Retinal pigment epithelial cell (primary cell): ENCODE measurements around the gene PSMC3IP.
"Not testable (repeated sequence)": the region's sequence is repeated elsewhere in the genome, so short reads cannot be mapped to it uniquely, and the experiment has no call there.

ENCODE experiments used
- DNase-seq: peaks from one replicate; pipeline ENCODE4 v3.0.0-alpha.2; 2010; ENCODE audit warnings: low read depth
- H3K4me3 ChIP-seq: 2 replicates; pipeline ENCODE4 v1.5.1; 2011; ENCODE audit warnings: mild to moderate bottlenecking, low read length, control low read depth, moderate library complexity
- CTCF ChIP-seq: conservative IDR thresholded peaks from 2 replicates; pipeline ENCODE4 v1.5.1; 2011; ENCODE audit warnings: low read depth, low read length, control low read depth, inconsistent platforms

The PSMC3IP gene

GRCh38 chr17:42577532-42578281 is at the start of gene PSMC3IP:
TSS of gene PSMC3IP (minus strand) at chr17:42577729. CDS start at chr17:42577686, 43 bp downstream.
- H3K4me3 ChIP-seq = peak within 1 kb of the TSS; percentile 66
- DNase-seq = peak; percentile 73
- peak; percentile 41 for TF ChIP-seq CTCF

- TF ChIP-seq CTCF = no peak
- no peak overlapping the region for H3K4me3 ChIP-seq
- DNase-seq = no peak
Measured at GRCh38 chr17:42623732-42624596, 46.4 kb upstream of the PSMC3IP start.

- no peak for TF ChIP-seq CTCF
- no peak overlapping the region for H3K4me3 ChIP-seq
- DNase-seq = no peak
Measured at GRCh38 chr17:42623271-42623670, 45.7 kb upstream of the PSMC3IP start.

GRCh38 chr17:42621987-42622386 is 44.5 kb upstream of the PSMC3IP start:
- not testable (repeated sequence) for DNase-seq, H3K4me3 ChIP-seq

- no peak overlapping the region for H3K4me3 ChIP-seq
- DNase-seq = no peak
- peak; percentile 39 for TF ChIP-seq CTCF
Measured at GRCh38 chr17:42618442-42619150, 41.1 kb upstream of the PSMC3IP start.

- DNase-seq = no peak
- no peak for TF ChIP-seq CTCF
- no peak overlapping the region for H3K4me3 ChIP-seq
Measured at GRCh38 chr17:42617956-42618431, 40.5 kb upstream of the PSMC3IP start.

GRCh38 chr17:42613699-42614295 is 36.3 kb upstream of the PSMC3IP start:
- DNase-seq = no peak
- no peak overlapping the region for H3K4me3 ChIP-seq
- no peak for TF ChIP-seq CTCF
